Measurements from ENCODE around the gene NBEAL1.
"Not testable (repeated sequence)": the region's sequence is repeated elsewhere in the genome, so short reads cannot be mapped to it uniquely, and the experiment has no call there.

The NBEAL1 gene

GRCh38 chr2:203229674-203230073, 215.0 kb downstream of the NBEAL1 start:
- DNase-seq (ENCODE audit: low read depth in 3 of 3): not testable (repeated sequence)

GRCh38 chr2:203237346-203238238, 222.9 kb downstream of the NBEAL1 start:
- no peak for DNase-seq (ENCODE audit: low read depth in 3 of 3)

GRCh38 chr2:203238292-203238703, 223.6 kb downstream of the NBEAL1 start:
- DNase-seq (ENCODE audit: low read depth in 3 of 3): no peak

GRCh38 chr2:203238704-203239526, 224.2 kb downstream of the NBEAL1 start, which contains the start of gene CYP20A1:
TSS of gene CYP20A1 (plus strand) at chr2:203239018. CDS start at chr2:203239063, 45 bp downstream.
- DNase-seq (ENCODE audit: low read depth in 3 of 3): peak; percentile 91 to 95 (median 94)

- no peak for DNase-seq (ENCODE audit: low read depth in 3 of 3)
Measured at GRCh38 chr2:203240491-203240890, 225.8 kb downstream of the NBEAL1 start.

- DNase-seq (ENCODE audit: low read depth in 3 of 3): no peak
Measured at GRCh38 chr2:203242518-203242917, 227.8 kb downstream of the NBEAL1 start.

GRCh38 chr2:203246646-203247045, 232.0 kb downstream of the NBEAL1 start:
- DNase-seq (ENCODE audit: low read depth in 3 of 3): no peak

GRCh38 chr2:203252818-203253217, 238.1 kb downstream of the NBEAL1 start:
- no peak for DNase-seq (ENCODE audit: low read depth in 3 of 3)

GRCh38 chr2:203253422-203254095, 238.9 kb downstream of the NBEAL1 start:
- not testable (repeated sequence) for DNase-seq (ENCODE audit: low read depth in 3 of 3)

- no peak for DNase-seq (ENCODE audit: low read depth in 3 of 3)
Measured at GRCh38 chr2:203261326-203262159, 246.9 kb downstream of the NBEAL1 start.
